Fibroblast of lung (primary cell): ENCODE measurements around the gene PLK1.

Experiments used
- CTCF ChIP-seq, 2 donors: IDR thresholded peaks in 1 of 2; conservative IDR thresholded peaks in 1 of 2; 1 replicate in 1 of 2; 2 replicates in 1 of 2; pipeline ENCODE4 v1.5.1; 2011 to 2012; ENCODE audit warnings: low read length in 2 of 2, control low read depth in 1 of 2, inconsistent platforms in 1 of 2, low read depth in 1 of 2, mild to moderate bottlenecking in 1 of 2
- EZH2 ChIP-seq: IDR thresholded peaks from 2 replicates; pipeline ENCODE4 v1.5.1; 2012; ENCODE audit warnings: low read length, control low read depth, mild to moderate bottlenecking; ENCODE audit errors: missing control alignments

GRCh38 chr16:23690771-23691482, 12.2 kb downstream of the PLK1 start:
- TF ChIP-seq CTCF (conservative IDR thresholded peaks at IDR 0.05 in 1 of 2, IDR thresholded peaks at IDR 0.05 in 1 of 2; ENCODE audit: low read depth in 1 of 2, low read length in 2 of 2) = no peak
- no peak for TF ChIP-seq EZH2
